C4-2B (cell line): Measurements from ENCODE around the gene VWCE.

Source experiments
- ZFX ChIP-seq: fragments of 450-650 bp; IDR thresholded peaks from 2 replicates; pipeline ENCODE4 v1.6.1; 2017
- TF ChIP-seq, protein P1 (sequence below): fragments of 450-650 bp; conservative IDR thresholded peaks from 2 replicates; pipeline ENCODE4 v1.5.1; 2017; ENCODE audit warnings: mild to moderate bottlenecking

DNA sequence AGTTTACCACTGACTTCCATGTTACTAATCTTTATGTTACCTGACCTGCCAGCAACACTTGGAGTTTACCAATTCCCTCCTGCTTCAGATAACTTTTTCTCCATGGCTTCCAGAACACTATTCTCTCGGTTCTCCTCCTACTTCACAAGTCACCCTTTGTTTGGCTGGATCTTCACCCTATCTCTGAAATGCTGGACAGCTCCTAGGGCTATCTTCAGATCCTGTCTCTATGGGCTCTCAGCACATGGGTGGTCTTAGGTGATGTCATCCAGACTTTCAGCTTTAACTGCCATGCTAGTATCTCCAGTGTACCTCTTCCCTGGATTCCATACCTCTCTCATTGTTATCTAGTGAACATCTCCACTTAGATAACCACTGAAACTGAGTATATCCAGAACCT, 12.2 kb upstream of the VWCE start:
- TF ChIP-seq, protein P1, sequence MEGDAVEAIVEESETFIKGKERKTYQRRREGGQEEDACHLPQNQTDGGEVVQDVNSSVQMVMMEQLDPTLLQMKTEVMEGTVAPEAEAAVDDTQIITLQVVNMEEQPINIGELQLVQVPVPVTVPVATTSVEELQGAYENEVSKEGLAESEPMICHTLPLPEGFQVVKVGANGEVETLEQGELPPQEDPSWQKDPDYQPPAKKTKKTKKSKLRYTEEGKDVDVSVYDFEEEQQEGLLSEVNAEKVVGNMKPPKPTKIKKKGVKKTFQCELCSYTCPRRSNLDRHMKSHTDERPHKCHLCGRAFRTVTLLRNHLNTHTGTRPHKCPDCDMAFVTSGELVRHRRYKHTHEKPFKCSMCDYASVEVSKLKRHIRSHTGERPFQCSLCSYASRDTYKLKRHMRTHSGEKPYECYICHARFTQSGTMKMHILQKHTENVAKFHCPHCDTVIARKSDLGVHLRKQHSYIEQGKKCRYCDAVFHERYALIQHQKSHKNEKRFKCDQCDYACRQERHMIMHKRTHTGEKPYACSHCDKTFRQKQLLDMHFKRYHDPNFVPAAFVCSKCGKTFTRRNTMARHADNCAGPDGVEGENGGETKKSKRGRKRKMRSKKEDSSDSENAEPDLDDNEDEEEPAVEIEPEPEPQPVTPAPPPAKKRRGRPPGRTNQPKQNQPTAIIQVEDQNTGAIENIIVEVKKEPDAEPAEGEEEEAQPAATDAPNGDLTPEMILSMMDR = no peak
- no peak for TF ChIP-seq ZFX
